NT2/D1 (cell line): ENCODE data around the gene AP2A2.

Source experiments
- SUZ12 ChIP-seq: IDR thresholded peaks from 2 replicates; pipeline ENCODE4 v1.6.1; 2011; ENCODE audit not compliant: insufficient read length, insufficient read depth; ENCODE audit errors: extremely low read depth
- ZNF274 ChIP-seq: IDR thresholded peaks from 2 replicates; pipeline ENCODE4 v1.6.1; 2011; ENCODE audit warnings: mild to moderate bottlenecking, low read depth, low read length

- TF ChIP-seq ZNF274 (no peak), SUZ12 (no peak)
Measured at GRCh38 chr11:1008001-1008802, 82.5 kb downstream of the AP2A2 start.
